HG03135 (cell line): ENCODE data around the gene ZBTB5.
"Not testable (repeated sequence)": the region's sequence is repeated elsewhere in the genome, so short reads cannot be mapped to it uniquely, and the experiment has no call there.

Source experiments
- ATAC-seq: cut with Tn5 transposase; IDR thresholded peaks from one replicate; pipeline ENCODE4 v1.9.1; 2021; ENCODE audit warnings: mild to moderate bottlenecking, moderate library complexity; ENCODE audit not compliant: unreplicated experiment

ZBTB5 gene

GRCh38 chr9:37426431-37426830, 38.8 kb downstream of the ZBTB5 start:
- ATAC-seq, result not testable (repeated sequence)

DNA sequence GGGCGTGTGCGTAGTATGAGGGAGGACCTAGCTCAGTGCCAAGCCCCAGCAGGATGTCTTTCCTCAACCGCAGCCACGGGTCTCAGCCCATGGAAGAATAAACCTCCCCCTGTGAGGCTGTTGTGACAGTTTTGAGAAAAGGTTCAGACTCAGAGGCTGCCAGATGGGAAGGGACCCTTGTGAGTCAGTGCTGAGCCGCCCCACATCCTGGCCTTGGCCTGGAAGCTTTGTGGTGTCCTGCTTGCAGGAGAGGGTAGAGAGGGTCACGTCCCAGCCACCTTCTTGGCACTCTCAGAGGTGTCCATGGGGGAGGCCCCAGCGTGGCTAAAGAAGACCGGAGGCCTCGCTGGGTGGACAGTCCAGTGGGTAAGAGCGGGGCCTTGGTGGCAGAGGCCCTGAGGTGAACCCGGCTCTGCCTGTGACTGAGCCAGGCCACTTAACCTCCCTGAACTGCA, 39.9 kb downstream of the ZBTB5 start:
- no peak for ATAC-seq

- ATAC-seq, result no peak
These were observed 40.5 kb downstream of the ZBTB5 start for GRCh38 chr9:37424686-37425297.

DNA sequence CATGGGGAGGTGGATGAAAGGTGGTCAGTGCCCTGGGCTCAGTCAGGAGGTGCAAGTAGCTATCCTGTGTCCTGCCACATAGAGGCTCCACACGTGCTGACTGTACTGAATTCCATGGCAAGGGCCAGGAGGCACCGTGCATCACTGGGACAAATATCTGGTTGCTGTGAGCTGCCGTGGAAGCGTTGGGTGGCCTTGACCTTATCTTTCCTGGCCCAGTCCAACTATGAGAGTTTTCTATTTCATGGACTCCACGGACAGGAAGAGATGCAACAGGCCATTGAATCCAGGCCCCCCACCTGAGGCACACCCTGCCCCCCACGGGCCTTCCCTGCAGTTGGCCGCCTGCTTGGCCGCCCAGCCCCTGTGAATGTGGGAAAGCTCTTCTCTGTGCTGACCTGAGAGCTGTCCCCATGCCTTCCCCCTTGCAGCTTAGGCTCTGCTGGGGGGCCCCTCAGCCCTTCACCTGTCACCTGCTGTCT, 41.0 kb downstream of the ZBTB5 start:
- no peak for ATAC-seq

- ATAC-seq, result no peak
These were observed 41.7 kb downstream of the ZBTB5 start for GRCh38 chr9:37423508-37423907.

GRCh38 chr9:37422289-37423104, 42.8 kb downstream of the ZBTB5 start, which contains the start of gene GRHPR:
GRHPR (plus strand) TSS chr9:37422696; CDS start chr9:37422751, 55 bp downstream.
- peak; percentile 94 for ATAC-seq

GRCh38 chr9:37421914-37422288, 43.3 kb downstream of the ZBTB5 start:
- ATAC-seq, result no peak

- ATAC-seq, result no peak
These were observed 44.7 kb downstream of the ZBTB5 start for GRCh38 chr9:37420271-37421215.

- no peak for ATAC-seq
These were observed 46.0 kb downstream of the ZBTB5 start for GRCh38 chr9:37419204-37419603.

DNA sequence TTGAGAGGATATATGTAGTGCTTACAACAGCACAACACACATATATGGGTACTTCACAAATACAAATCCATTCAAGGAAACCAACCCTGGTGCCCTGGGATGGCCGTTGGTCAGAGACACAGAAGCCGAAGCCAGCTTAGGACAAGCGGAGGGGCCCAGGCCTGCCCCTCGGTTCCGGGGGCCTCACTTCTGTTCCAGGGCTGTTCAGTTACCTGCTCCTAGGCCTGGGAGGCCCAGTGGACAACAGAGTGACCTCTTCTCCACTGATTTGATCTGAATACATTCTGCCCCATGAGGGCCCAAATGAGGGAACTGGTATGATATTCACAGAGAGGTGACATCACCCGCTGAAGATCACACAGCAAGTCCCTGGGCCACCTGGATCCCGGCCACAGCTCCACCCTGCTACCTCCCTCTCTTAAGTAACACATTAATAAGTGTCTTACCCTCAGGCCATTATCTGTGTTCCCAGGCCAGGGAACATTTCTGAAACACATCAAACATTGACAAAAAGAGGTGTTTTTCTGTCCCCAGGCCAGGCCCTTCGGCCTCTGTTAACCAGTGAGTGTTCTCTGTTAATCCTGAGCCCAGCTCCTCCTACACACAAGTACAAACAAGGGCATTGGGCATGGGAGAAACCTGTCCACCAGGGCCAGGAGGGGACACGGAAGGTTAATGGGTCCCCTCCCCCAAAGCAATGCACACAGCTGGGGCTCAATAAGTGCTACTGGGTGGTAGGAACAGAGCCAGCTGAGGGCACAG, 47.2 kb downstream of the ZBTB5 start:
- no peak for ATAC-seq

DNA sequence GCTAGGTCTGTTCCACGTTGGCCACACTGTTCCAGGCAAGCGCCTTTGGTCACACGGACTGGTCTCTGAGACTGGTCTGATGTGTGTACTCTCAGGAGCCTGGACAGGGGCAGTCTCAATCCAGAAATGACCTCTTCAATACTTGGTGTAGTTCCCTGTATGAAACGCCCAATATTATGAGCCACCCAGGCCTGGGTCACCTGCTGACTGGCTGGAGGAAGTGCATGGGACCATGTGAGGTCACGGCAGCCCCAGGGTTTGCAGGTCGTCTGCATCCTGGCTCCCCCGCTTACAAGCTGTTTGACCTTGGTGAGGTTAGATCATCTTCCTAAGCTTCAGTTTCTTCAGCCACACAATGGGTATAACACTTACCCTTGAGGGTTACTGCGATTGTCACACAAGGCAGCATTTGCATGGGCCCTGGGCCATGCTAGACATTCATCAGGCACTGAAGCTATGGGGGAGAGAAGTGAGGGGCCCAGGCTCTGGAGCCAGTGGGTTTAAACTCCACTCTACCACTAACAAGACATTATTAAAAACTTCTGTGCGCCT, 47.9 kb downstream of the ZBTB5 start:
- ATAC-seq, result no peak

- no peak for ATAC-seq
These were observed 50.1 kb downstream of the ZBTB5 start for GRCh38 chr9:37415011-37415719.

DNA sequence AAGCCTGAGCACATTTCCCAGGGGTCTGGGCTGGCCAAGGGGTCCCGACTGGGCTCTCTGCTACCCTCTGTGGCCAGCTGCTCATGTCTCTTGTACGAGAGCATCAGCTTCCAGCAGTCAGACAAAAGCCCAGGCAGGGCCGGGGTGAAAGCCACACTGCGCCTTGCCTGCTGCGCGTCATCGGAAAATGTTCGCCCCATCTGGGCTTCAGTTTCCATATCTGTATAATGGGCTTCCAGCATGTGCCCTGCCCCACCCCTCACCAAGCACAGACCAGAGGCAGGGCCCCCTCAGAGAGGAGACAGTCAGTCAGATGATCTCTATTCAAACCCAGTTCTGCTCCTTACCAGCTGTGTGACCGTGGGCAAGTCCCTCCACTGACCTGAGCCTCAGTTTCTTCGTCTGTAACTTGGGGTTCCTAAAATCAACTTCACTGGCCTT, 50.7 kb downstream of the ZBTB5 start:
- no peak for ATAC-seq

- ATAC-seq, result no peak
These were observed 51.9 kb downstream of the ZBTB5 start for GRCh38 chr9:37413311-37413710.

DNA sequence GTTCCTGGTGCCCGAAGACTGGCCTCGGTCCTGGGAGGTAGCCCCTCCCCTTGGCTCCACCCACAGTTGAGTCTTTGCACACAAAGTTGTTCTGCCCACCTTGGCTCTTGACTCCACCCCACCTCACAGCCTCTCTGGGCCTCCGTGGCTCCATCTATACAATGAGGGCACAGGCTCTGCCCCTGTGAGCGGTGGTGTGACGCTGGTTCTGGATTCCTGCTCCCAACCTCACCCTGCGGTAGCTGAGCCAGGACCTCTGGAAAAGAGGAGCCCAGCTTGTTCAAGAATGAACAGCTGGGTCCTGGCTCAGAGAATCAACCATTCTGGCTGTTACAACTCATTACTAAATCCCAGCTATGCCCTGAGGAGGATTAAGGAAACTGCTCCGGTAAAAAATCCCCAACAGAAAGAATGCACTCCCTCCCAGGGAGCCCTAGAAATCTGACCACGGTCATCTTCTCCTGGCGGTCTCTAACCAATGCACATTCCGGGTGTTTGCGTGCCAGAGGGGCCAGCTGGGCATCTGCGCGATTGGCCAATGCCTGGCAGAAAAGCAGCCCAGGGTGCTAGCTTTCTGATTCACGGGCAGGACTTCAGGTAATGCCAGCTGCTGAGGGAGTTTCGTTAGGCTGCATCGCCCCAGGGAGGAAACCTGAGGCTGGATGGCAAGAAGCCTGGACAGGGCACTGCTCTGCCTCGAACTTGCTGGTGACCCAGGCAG, 52.7 kb downstream of the ZBTB5 start:
- no peak for ATAC-seq

DNA sequence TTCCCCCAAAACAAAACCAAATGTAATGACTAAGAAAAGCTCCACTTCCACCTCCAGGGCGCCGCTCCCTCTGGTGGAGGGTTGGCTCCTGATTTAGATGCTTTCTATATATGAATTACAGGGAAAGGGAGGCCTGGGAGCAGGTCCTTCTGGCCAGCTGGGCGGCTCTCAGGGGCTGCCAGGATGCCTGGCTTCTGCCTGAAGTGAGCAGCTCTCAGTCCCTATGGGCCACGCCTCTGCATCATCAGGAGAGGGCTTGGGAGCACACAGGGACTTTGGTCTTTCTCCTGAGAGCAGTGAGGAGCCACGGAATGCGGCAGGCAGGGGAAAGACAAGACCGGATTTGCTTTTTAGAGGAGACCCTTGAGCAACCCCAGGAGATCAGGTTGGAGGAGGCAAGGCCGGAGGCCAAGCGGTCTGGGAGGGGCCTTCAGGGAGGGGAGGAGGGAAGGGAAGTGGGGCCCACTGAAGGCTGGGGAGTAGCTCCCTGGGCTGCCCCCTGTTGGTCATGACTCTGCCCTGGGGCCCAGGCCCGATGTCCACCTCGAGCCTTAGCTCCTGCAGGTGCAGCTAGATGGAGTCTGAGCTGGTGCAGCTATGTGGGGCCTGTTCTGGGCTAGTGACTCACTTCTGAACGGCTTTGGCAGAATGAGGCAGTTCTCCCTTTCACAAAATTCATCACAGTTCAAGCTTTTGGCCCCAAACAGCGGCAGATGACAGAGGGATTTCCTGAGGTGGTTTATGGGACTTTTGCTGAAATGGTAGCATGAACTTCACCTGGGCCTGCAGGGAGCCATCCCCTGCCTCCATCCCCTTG, 54.1 kb downstream of the ZBTB5 start:
- ATAC-seq, result no peak

- ATAC-seq, result no peak
These were observed 54.8 kb downstream of the ZBTB5 start for GRCh38 chr9:37410354-37410861.
